ENCODE measurements around the gene NUMB.
"Not testable (repeated sequence)": the region's sequence is repeated elsewhere in the genome, so short reads cannot be mapped to it uniquely, and the experiment has no call there.

NUMB gene

GRCh38 chr14:73342670-73343069, 115.7 kb downstream of the NUMB start:
- DNase-seq, result no peak

GRCh38 chr14:73339846-73340595, 118.3 kb downstream of the NUMB start:
- no peak for DNase-seq

GRCh38 chr14:73339206-73339605, 119.1 kb downstream of the NUMB start:
- no peak for DNase-seq

GRCh38 chr14:73338551-73338950, 119.8 kb downstream of the NUMB start:
- no peak for DNase-seq

- no peak for DNase-seq
These were observed 125.3 kb downstream of the NUMB start for GRCh38 chr14:73333031-73333430.

- no peak for DNase-seq
These were observed 132.6 kb downstream of the NUMB start for GRCh38 chr14:73325630-73326299.

GRCh38 chr14:73325063-73325462, 133.3 kb downstream of the NUMB start:
- no peak for DNase-seq

- DNase-seq, result no peak
These were observed 133.8 kb downstream of the NUMB start for GRCh38 chr14:73324533-73324932.

- DNase-seq, result no peak
These were observed 134.4 kb downstream of the NUMB start for GRCh38 chr14:73323896-73324399.

GRCh38 chr14:73313151-73313550, 145.2 kb downstream of the NUMB start:
- no peak for DNase-seq

GRCh38 chr14:73312687-73313086, 145.7 kb downstream of the NUMB start:
- DNase-seq, result no peak

GRCh38 chr14:73311708-73312030, 146.7 kb downstream of the NUMB start:
- no peak for DNase-seq

- not testable (repeated sequence) for DNase-seq
These were observed 149.1 kb downstream of the NUMB start for GRCh38 chr14:73309207-73309606.

GRCh38 chr14:73307261-73307660, 151.1 kb downstream of the NUMB start:
- DNase-seq, result no peak

- no peak for DNase-seq
These were observed 152.8 kb downstream of the NUMB start for GRCh38 chr14:73305499-73305898.

GRCh38 chr14:73295198-73295796, 163.0 kb downstream of the NUMB start:
- no peak for DNase-seq

GRCh38 chr14:73293782-73294781, 164.3 kb downstream of the NUMB start:
- DNase-seq, result no peak

- DNase-seq, result no peak
These were observed 168.1 kb downstream of the NUMB start for GRCh38 chr14:73290279-73290678.

- DNase-seq, result no peak
These were observed 168.6 kb downstream of the NUMB start for GRCh38 chr14:73289729-73290128.

- DNase-seq, result no peak
These were observed 169.0 kb downstream of the NUMB start for GRCh38 chr14:73289308-73289707.

GRCh38 chr14:73287071-73287470, 171.3 kb downstream of the NUMB start:
- no peak for DNase-seq

- no peak for DNase-seq
These were observed 171.7 kb downstream of the NUMB start for GRCh38 chr14:73286598-73286997.

- no peak for DNase-seq
These were observed 172.4 kb downstream of the NUMB start for GRCh38 chr14:73285979-73286378.

All from left hindlimb (tissue), 1 donor.